ENCODE measurements around the gene MRPL1.

MRPL1 gene

GRCh38 chr4:77818602-77819403 lies 43.8 kb upstream of the MRPL1 start, which contains the start of gene CNOT6L:
CNOT6L (minus strand) TSS chr4:77819368; CDS start chr4:77819308, 60 bp downstream.
- POLR2A ChIA-PET (ENCODE audit: low non-redundant PET), result interaction anchor here (0.6 to 2.2 kb wide), 3 partner anchors 43 to 1079 kb away, joined by 4 to 10 read pairs (median 5); partner anchors contain the start of gene MRPL1
- TF ChIP-seq CTCF (conservative IDR thresholded peaks at IDR 0.05; ENCODE audit: low read depth), result no peak
- CTCF ChIA-PET, result interaction anchor here (0.6 to 0.9 kb wide), 2 partner anchors 11 to 178 kb away, joined by 3 to 6 read pairs; no protein-coding TSS in a partner anchor
- DNase-seq (ENCODE audit: low spot score), result peak; percentile 73
- peak within 1 kb of the TSS; percentile 95 for H3K27ac ChIP-seq

- H3K27ac ChIP-seq, result peak overlapping the region; percentile 95
- POLR2A ChIA-PET (ENCODE audit: low non-redundant PET), result interaction anchor here (0.6 to 1.9 kb wide), 3 partner anchors 14 to 281 kb away, joined by 3 to 8 read pairs (median 5); partner anchors contain the start of gene MRPL1
- peak; percentile 29 for DNase-seq (ENCODE audit: low spot score)
- CTCF ChIA-PET, result interaction anchor here (0.8 to 1.4 kb wide), 2 partner anchors 43 to 1136 kb away, joined by 3 to 6 read pairs; partner anchors contain the start of gene MRPL1
- TF ChIP-seq CTCF (conservative IDR thresholded peaks at IDR 0.05; ENCODE audit: low read depth), result no peak
Observed at GRCh38 chr4:77819404-77819842, 43.2 kb upstream of the MRPL1 start.

- ChIA-PET CTCF (interaction anchor here (0.8 to 1.4 kb wide), 3 partner anchors 42 to 1135 kb away, joined by 3 to 6 read pairs (median 6); partner anchors contain the start of gene MRPL1), POLR2A (ENCODE audit: low non-redundant PET) (interaction anchor here (0.5 to 1.9 kb wide), 4 partner anchors 13 to 42 kb away, joined by 3 to 8 read pairs (median 4); partner anchors contain the start of gene MRPL1)
- DNase-seq (ENCODE audit: low spot score), result peak; percentile 93
- no peak for TF ChIP-seq CTCF (conservative IDR thresholded peaks at IDR 0.05; ENCODE audit: low read depth)
- H3K27ac ChIP-seq, result peak overlapping the region; percentile 95
Observed at GRCh38 chr4:77819843-77820648, 42.6 kb upstream of the MRPL1 start.

- peak overlapping the region; percentile 95 for H3K27ac ChIP-seq
- TF ChIP-seq CTCF (conservative IDR thresholded peaks at IDR 0.05; ENCODE audit: low read depth), result no peak
- POLR2A ChIA-PET (ENCODE audit: low non-redundant PET), result interaction anchor here (0.5 to 1.9 kb wide), 2 partner anchors 38 to 41 kb away, joined by 3 to 8 read pairs; partner anchors contain the start of gene MRPL1
- CTCF ChIA-PET, result interaction anchor here (1.0 to 1.4 kb wide), 2 partner anchors 41 to 355 kb away, joined by 6 read pairs; partner anchors contain the start of gene MRPL1
- peak; percentile 14 for DNase-seq (ENCODE audit: low spot score)
Observed at GRCh38 chr4:77820649-77821561, 41.7 kb upstream of the MRPL1 start.

GRCh38 chr4:77821775-77822174 lies 40.9 kb upstream of the MRPL1 start:
- TF ChIP-seq CTCF (conservative IDR thresholded peaks at IDR 0.05; ENCODE audit: low read depth), result no peak
- no peak for DNase-seq (ENCODE audit: low spot score)
- ChIA-PET CTCF (no interaction called here), POLR2A (ENCODE audit: low non-redundant PET) (no interaction called here)
- H3K27ac ChIP-seq, result no peak overlapping the region
